SK-N-SH treated with all-trans-retinoic acid at 6 μM for 48 hours (cell line): Measurements from ENCODE around the gene GK2.

Experiments used
- ATAC-seq: fragments of 200-7000 bp; cut with Tn5 transposase; 3 replicates; pipeline ENCODE4 v1.9.1; 2020; ENCODE audit warnings: mild to moderate bottlenecking, moderate library complexity
- ARNTL ChIP-seq: fragments of 450-650 bp; formaldehyde crosslinking; IDR thresholded peaks from 2 replicates; pipeline ENCODE4 v1.5.0; 2020; ENCODE audit warnings: low read depth, mild to moderate bottlenecking, moderate library complexity, borderline replicate concordance
- BACH2 ChIP-seq: fragments of 250-450 bp; sonication (Bioruptor Pico); IDR thresholded peaks from 2 replicates; pipeline ENCODE4 v1.9.0; 2021; ENCODE audit warnings: mild to moderate bottlenecking, borderline replicate concordance
- ESRRG ChIP-seq: fragments of 250-450 bp; sonication (Bioruptor Pico); IDR thresholded peaks from 2 replicates; pipeline ENCODE4 v1.6.1; 2021; ENCODE audit warnings: mild to moderate bottlenecking
- GLIS3 ChIP-seq: fragments of 250-450 bp; sonication (Bioruptor Pico); IDR thresholded peaks from 2 replicates; pipeline ENCODE4 v1.5.0; 2020; ENCODE audit warnings: mild to moderate bottlenecking, moderate library complexity
- ISL1 ChIP-seq: fragments of 250-450 bp; sonication (Bioruptor Pico); IDR thresholded peaks from 2 replicates; pipeline ENCODE4 v2.1.2; 2022; ENCODE audit warnings: mild to moderate bottlenecking, moderate library complexity
- OSR1 ChIP-seq: fragments of 250-450 bp; sonication (Bioruptor Pico); IDR thresholded peaks from 2 replicates; pipeline ENCODE4 v1.8.0; 2022; ENCODE audit warnings: moderate library complexity, mild to moderate bottlenecking, inconsistent platforms
- PATZ1 ChIP-seq: fragments of 250-450 bp; sonication (Bioruptor Pico); IDR thresholded peaks from 2 replicates; pipeline ENCODE4 v1.8.0; 2020; ENCODE audit warnings: mild to moderate bottlenecking, moderate library complexity, borderline replicate concordance
- POU6F1 ChIP-seq: fragments of 250-450 bp; sonication (Bioruptor Pico); IDR thresholded peaks from 2 replicates; pipeline ENCODE4 v1.8.0; 2021; ENCODE audit warnings: low read depth, mild to moderate bottlenecking, moderate library complexity, borderline replicate concordance
- PPARA ChIP-seq: fragments of 250-450 bp; sonication (Bioruptor Pico); IDR thresholded peaks from 2 replicates; pipeline ENCODE4 v1.5.0; 2020; ENCODE audit warnings: mild to moderate bottlenecking, borderline replicate concordance
- RARB ChIP-seq: fragments of 250-450 bp; sonication (Bioruptor Pico); IDR thresholded peaks from 2 replicates; pipeline ENCODE4 v1.8.0; 2021; ENCODE audit warnings: mild to moderate bottlenecking, moderate library complexity
- SNAI2 ChIP-seq: fragments of 250-450 bp; sonication (Bioruptor Pico); IDR thresholded peaks from 2 replicates; pipeline ENCODE4 v1.5.0; 2020; ENCODE audit warnings: mild to moderate bottlenecking, moderate library complexity
- TCF4 ChIP-seq: fragments of 250-450 bp; sonication (Bioruptor Pico); IDR thresholded peaks from 2 replicates; pipeline ENCODE4 v1.8.0; 2021; ENCODE audit warnings: mild to moderate bottlenecking, moderate library complexity, borderline replicate concordance
- TSHZ2 ChIP-seq: fragments of 250-450 bp; sonication (Bioruptor Pico); IDR thresholded peaks from 2 replicates; pipeline ENCODE4 v1.5.0; 2020; ENCODE audit warnings: mild to moderate bottlenecking, moderate library complexity
- ZFP3 ChIP-seq: fragments of 250-450 bp; sonication (Bioruptor Pico); IDR thresholded peaks from 2 replicates; pipeline ENCODE4 v1.5.0; 2020; ENCODE audit warnings: mild to moderate bottlenecking, moderate library complexity
- ZFP30 ChIP-seq: fragments of 450-650 bp; formaldehyde crosslinking; IDR thresholded peaks from 2 replicates; pipeline ENCODE4 v1.5.0; 2022; ENCODE audit warnings: mild to moderate bottlenecking, moderate library complexity
- ZNF565 ChIP-seq: fragments of 450-650 bp; formaldehyde crosslinking; conservative IDR thresholded peaks from 2 replicates; pipeline ENCODE4 v1.5.0; 2020; ENCODE audit warnings: low read depth, mild to moderate bottlenecking, moderate library complexity
- ZNF8 ChIP-seq: fragments of 450-650 bp; formaldehyde crosslinking; IDR thresholded peaks from 2 replicates; pipeline ENCODE4 v1.5.0; 2020; ENCODE audit warnings: mild to moderate bottlenecking, moderate library complexity
- TF ChIP-seq, protein P1 (sequence below): fragments of 250-450 bp; sonication (Bioruptor Pico); IDR thresholded peaks from 2 replicates; pipeline ENCODE4 v1.5.1; 2021; ENCODE audit warnings: mild to moderate bottlenecking, moderate library complexity

The GK2 gene

GRCh38 chr4:79431839-79432238 lies 23.8 kb upstream of the GK2 start:
- ATAC-seq, result no peak
- TF ChIP-seq PPARA (CRISPR knock-in tag) (no peak), GLIS3 (CRISPR knock-in tag) (no peak), ZNF8 (CRISPR knock-in tag) (no peak)

DNA sequence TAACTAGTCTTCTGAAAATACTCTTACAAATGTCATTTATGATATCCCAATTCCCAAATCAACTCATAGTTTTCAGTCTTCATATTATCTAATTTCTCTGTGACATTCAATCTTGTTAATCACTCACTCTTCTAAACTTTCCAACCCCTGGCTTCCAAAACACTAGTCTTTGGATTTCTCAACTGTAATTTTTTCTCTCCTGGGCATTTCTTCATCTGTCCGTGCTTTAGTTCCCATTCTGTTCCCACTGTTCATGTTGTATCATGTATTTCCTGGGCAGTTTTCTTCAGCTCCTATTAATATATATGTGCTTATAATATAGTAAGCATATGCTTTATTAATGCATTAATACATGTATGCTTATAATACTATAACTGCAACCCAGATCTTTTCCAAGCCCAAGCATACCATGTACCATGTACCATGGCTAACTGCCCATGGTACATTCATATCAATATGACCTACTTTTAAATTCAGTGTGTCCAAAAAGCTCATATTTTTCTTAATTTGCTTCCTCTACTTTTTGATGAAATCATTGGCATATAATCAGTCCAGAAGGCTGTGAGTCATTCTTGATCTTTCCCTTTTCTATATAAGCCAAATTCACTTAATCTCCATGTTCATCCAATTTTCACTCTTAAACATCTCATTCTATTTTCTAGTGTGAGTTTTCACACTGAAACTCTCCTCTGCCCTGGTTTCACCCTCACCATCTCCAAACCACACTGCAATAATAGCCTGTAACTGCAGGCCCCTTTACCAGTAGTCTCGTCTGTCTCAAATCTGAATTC lies 21.3 kb upstream of the GK2 start:
- TF ChIP-seq, protein P1, sequence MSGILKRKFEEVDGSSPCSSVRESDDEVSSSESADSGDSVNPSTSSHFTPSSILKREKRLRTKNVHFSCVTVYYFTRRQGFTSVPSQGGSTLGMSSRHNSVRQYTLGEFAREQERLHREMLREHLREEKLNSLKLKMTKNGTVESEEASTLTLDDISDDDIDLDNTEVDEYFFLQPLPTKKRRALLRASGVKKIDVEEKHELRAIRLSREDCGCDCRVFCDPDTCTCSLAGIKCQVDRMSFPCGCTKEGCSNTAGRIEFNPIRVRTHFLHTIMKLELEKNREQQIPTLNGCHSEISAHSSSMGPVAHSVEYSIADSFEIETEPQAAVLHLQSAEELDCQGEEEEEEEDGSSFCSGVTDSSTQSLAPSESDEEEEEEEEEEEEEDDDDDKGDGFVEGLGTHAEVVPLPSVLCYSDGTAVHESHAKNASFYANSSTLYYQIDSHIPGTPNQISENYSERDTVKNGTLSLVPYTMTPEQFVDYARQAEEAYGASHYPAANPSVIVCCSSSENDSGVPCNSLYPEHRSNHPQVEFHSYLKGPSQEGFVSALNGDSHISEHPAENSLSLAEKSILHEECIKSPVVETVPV (CRISPR knock-in tag), result no peak
- TF ChIP-seq TCF4 (CRISPR knock-in tag) (no peak), RARB (no peak), PATZ1 (CRISPR knock-in tag) (no peak), ZFP3 (no peak)
- TF ChIP-seq, all 23 proteins: peak for 0
- no peak for ATAC-seq

GRCh38 chr4:79426989-79427388 lies 19.0 kb upstream of the GK2 start:
- no peak for TF ChIP-seq ZNF8 (CRISPR knock-in tag)
- TF ChIP-seq ZFP30, result no peak
- no peak for TF ChIP-seq POU6F1
- no peak for TF ChIP-seq ISL1 (CRISPR knock-in tag)
- no peak for TF ChIP-seq ARNTL
- no peak for TF ChIP-seq PPARA (CRISPR knock-in tag)
- TF ChIP-seq TSHZ2 (CRISPR knock-in tag), result no peak
- no peak for TF ChIP-seq GLIS3 (CRISPR knock-in tag)
- TF ChIP-seq, protein P1 (CRISPR knock-in tag), result no peak
- no peak for TF ChIP-seq PATZ1 (CRISPR knock-in tag)
- no peak for TF ChIP-seq OSR1
- no peak for TF ChIP-seq ZNF565 (CRISPR knock-in tag)
- TF ChIP-seq SNAI2 (CRISPR knock-in tag), result no peak
- TF ChIP-seq ESRRG (CRISPR knock-in tag), result no peak
- no peak for TF ChIP-seq ZFP3
- TF ChIP-seq TCF4 (CRISPR knock-in tag), result no peak
- no peak for TF ChIP-seq BACH2 (CRISPR knock-in tag)
- TF ChIP-seq RARB, result no peak
- no peak for ATAC-seq
